Thoracic aorta (tissue), 2 donors: ENCODE data around the gene CNTN4. TPM values are rescaled to one million over a fixed set of nuclear protein-coding genes. Genes with fewer than 3 reads are reported as not detected.
A peak's percentile ranks its signal among the peaks of the same experiment; 100 is the strongest.

Experiments
- ATAC-seq: fragments of 150-250 bp; one replicate; pipeline ENCODE4 v1.8.0; 2017; ENCODE audit warnings: low read depth; ENCODE audit not compliant: insufficient number of reproducible peaks, low FRiP score
- DNase-seq: peaks from one replicate; pipeline ENCODE4 v3.0.0-alpha.2; 2020; ENCODE audit warnings: low spot score
- H3K27ac ChIP-seq, 2 donors: fragments of 200-600 bp; sonication (generic); 1 replicate in 1 of 2; 2 replicates in 1 of 2; pipeline ENCODE4 v1.5.1; 2016; ENCODE audit warnings: mild to moderate bottlenecking in 2 of 2, moderate library complexity in 2 of 2
- H3K27me3 ChIP-seq: fragments of 200-600 bp; sonication (generic); replicated peaks from 2 replicates; pipeline ENCODE4 v1.6.0; 2016; ENCODE audit warnings: mild to moderate bottlenecking; ENCODE audit not compliant: insufficient read depth
- H3K36me3 ChIP-seq: fragments of 200-600 bp; sonication (generic); one replicate; pipeline ENCODE4 v1.5.1; 2016
- H3K4me1 ChIP-seq, 2 donors: fragments of 200-600 bp; sonication (generic); 1 replicate in 1 of 2; 2 replicates in 1 of 2; pipeline versions ENCODE4 v1.5.1 to v1.6.0; 2016; ENCODE audit warnings: low read depth in 2 of 2, mild to moderate bottlenecking in 1 of 2; ENCODE audit not compliant: control insufficient read depth in 1 of 2
- H3K4me3 ChIP-seq: fragments of 200-600 bp; sonication (generic); 2 replicates; pipeline ENCODE4 v1.5.1; 2016; ENCODE audit warnings: mild to moderate bottlenecking
- H3K9me3 ChIP-seq: fragments of 200-600 bp; sonication (generic); 2 replicates; pipeline ENCODE4 v1.5.1; 2016
- CTCF ChIP-seq: fragments of 200-600 bp; sonication (generic); IDR thresholded peaks from one replicate; pipeline ENCODE4 v1.5.1; 2019; ENCODE audit warnings: antibody characterized with exemption
- total RNA-seq, 2 donors: library from RNA; depleted of rRNA; stranded (reverse); fragments of >200 nt; gene quantifications; one replicate each; pipeline versions ENCODE4 v1.1.0 to v1.2.3, GENCODE V29; 2016

CNTN4 gene
- total RNA-seq, 2 donors from 2014 or later = 103 to 116 TPM

- DNase-seq = no peak
- H3K27ac ChIP-seq = peak overlapping the region in 1 of 2 donors; percentile 7
- no peak for TF ChIP-seq CTCF
These were observed 774.2 kb downstream of the CNTN4 start for GRCh38 chr3:2872884-2873283.

GRCh38 chr3:2873986-2874385 lies 775.3 kb downstream of the CNTN4 start:
- H3K27ac ChIP-seq = peak overlapping the region in 1 of 2 donors; percentile 7
- DNase-seq (no peak), ATAC-seq (no peak)
- H3K36me3 ChIP-seq = no peaks in the 10 kb centered on the region
- no peaks in the 10 kb centered on the region for H3K27me3 ChIP-seq
- H3K4me3 ChIP-seq = no peak overlapping the region
- no peaks in the 10 kb centered on the region for H3K9me3 ChIP-seq
- TF ChIP-seq CTCF = no peak
- peaks cover 20 to 34% of the 10 kb centered on the region in 2 donors for H3K4me1 ChIP-seq

More at GRCh38 chr3:2872884-2873283, 774.2 kb downstream of the CNTN4 start:
- no peak for ATAC-seq
- Histone ChIP-seq H3K4me3 (no peak overlapping the region), H3K27me3 (no peaks in the 10 kb centered on the region), H3K36me3 (peaks cover under 1% of the 10 kb centered on the region), H3K4me1 (peaks cover 20 to 34% of the 10 kb centered on the region in 2 donors), H3K9me3 (no peaks in the 10 kb centered on the region)

- peaks cover 20 to 34% of the 10 kb centered on the region in 2 donors for H3K4me1 ChIP-seq
- no peak for DNase-seq
- no peak for ATAC-seq
- no peaks in the 10 kb centered on the region for H3K36me3 ChIP-seq
- H3K4me3 ChIP-seq = no peak overlapping the region
- H3K27ac ChIP-seq = no peak overlapping the region
- no peaks in the 10 kb centered on the region for H3K27me3 ChIP-seq
- H3K9me3 ChIP-seq = no peaks in the 10 kb centered on the region
- TF ChIP-seq CTCF = no peak
These were observed 777.0 kb downstream of the CNTN4 start for GRCh38 chr3:2875699-2876098.

- no peak for TF ChIP-seq CTCF
- no peak for ATAC-seq
These were observed 777.7 kb downstream of the CNTN4 start for GRCh38 chr3:2876362-2876761.

GRCh38 chr3:2879023-2879422 lies 780.4 kb downstream of the CNTN4 start:
- Histone ChIP-seq H3K27ac (no peak overlapping the region), H3K36me3 (no peaks in the 10 kb centered on the region), H3K9me3 (no peaks in the 10 kb centered on the region), H3K27me3 (no peaks in the 10 kb centered on the region), H3K4me1 (peaks cover 9 to 22% of the 10 kb centered on the region in 2 donors), H3K4me3 (no peak overlapping the region)
- DNase-seq (no peak), ATAC-seq (no peak)
- TF ChIP-seq CTCF = no peak

More at GRCh38 chr3:2876362-2876761, 777.7 kb downstream of the CNTN4 start:
- H3K4me3 ChIP-seq = no peak overlapping the region
- H3K27me3 ChIP-seq = no peaks in the 10 kb centered on the region
- no peak for DNase-seq
- H3K9me3 ChIP-seq = no peaks in the 10 kb centered on the region
- H3K27ac ChIP-seq = no peak overlapping the region
- peaks cover 20 to 34% of the 10 kb centered on the region in 2 donors for H3K4me1 ChIP-seq
- H3K36me3 ChIP-seq = no peaks in the 10 kb centered on the region
